AG09319 (cell line): Measurements from ENCODE around the gene WDR27.

Experiments
- DNase-seq: peaks from one replicate; pipeline ENCODE4 v3.0.0-alpha.2; 2010; ENCODE audit warnings: low read depth; ENCODE audit errors: extremely low read depth
- TF ChIP-seq, protein P1 (sequence below): IDR thresholded peaks from 2 replicates; pipeline ENCODE4 v1.5.1; 2011; ENCODE audit warnings: low read depth, mild to moderate bottlenecking, inconsistent platforms, low read length, moderate library complexity

The WDR27 gene

DNA sequence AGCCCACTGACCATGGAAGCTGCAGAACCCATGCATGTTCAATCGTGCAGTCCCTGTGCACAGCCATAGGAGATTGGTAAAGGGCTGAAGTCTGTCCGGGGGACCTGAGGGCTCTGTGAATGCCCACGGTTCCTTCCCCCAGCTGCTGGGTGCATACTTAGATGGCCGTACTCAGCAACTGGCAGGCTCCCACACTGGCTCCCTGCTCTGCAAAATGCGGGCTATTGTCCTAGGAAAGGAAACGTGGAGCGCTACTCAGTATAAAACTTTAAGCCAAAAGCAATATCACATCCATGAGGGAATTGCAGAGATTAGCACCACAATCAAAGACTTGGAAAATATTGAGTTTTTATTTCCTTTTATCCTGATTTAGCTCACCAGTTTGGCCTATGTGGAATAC, 202.0 kb downstream of the WDR27 start:
- TF ChIP-seq, protein P1, sequence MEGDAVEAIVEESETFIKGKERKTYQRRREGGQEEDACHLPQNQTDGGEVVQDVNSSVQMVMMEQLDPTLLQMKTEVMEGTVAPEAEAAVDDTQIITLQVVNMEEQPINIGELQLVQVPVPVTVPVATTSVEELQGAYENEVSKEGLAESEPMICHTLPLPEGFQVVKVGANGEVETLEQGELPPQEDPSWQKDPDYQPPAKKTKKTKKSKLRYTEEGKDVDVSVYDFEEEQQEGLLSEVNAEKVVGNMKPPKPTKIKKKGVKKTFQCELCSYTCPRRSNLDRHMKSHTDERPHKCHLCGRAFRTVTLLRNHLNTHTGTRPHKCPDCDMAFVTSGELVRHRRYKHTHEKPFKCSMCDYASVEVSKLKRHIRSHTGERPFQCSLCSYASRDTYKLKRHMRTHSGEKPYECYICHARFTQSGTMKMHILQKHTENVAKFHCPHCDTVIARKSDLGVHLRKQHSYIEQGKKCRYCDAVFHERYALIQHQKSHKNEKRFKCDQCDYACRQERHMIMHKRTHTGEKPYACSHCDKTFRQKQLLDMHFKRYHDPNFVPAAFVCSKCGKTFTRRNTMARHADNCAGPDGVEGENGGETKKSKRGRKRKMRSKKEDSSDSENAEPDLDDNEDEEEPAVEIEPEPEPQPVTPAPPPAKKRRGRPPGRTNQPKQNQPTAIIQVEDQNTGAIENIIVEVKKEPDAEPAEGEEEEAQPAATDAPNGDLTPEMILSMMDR = no peak
- DNase-seq = no peak

DNA sequence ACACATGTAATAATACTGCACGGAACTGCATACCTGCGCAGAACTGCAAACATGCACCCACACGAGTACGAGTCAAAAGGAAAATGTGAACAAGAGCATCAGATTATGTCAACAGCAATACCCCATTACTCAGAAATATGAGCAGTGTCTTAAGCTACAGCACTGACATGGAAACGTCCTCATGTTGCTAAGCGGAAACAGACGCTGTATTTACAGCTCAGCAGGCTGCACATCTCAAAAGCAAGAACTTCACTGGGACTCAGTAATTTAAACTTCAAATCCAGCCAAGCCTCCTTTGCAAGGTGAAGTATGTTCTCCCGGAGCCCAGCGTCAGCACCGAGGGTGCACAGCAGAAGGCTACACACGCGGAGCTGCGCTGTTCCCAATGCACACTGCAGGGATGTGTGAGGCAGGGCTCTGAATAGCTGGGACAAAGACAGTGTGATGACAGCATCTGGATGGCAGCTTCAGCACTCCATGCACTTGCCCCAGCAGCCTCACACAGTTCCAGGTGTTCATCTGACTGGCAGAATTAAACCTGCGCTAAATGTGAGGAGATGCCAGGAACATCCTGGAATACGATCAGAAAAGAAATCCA, 202.8 kb downstream of the WDR27 start:
- TF ChIP-seq, protein P1 = no peak
- DNase-seq = no peak

DNA sequence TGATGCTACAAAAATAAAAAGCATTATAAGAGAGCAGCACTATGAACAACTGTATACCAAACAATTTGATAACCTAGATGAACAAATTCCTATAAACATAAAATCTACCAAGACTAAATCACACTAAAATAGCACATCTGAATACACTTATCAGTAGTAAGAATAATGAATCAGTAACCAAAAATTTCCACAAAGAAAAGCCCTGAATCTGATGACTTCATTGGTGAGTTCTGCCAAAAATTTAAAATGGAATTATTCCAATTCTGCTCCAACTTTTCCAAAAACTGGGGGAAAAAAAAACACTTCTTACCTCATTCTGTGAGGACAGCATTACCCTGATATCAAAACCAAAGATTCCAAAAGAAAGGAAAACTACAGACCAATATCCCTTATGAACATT, 206.2 kb downstream of the WDR27 start:
- TF ChIP-seq, protein P1 = no peak

DNA sequence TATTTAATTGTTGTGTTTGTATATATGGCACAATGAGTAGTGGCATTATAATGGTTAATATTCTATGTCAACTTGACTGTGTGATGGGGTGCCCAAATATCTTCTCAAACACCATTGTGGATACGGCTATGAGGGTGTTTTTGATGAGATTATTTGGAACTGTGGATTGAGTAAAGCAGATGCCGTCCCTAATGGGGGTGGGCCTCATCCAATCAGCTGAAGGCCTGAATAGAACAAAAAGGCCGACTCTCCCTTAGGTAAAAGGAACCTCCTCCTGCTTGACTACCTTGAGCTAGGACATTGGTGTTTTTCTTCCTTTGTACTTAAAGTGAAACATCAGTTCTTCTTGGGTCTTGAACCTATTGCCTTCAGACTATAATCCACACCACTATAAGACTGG, 207.8 kb downstream of the WDR27 start:
- TF ChIP-seq, protein P1 = no peak
- no peak for DNase-seq

More for the DNA sequence above, 206.2 kb downstream of the WDR27 start:
- DNase-seq = no peak

DNA sequence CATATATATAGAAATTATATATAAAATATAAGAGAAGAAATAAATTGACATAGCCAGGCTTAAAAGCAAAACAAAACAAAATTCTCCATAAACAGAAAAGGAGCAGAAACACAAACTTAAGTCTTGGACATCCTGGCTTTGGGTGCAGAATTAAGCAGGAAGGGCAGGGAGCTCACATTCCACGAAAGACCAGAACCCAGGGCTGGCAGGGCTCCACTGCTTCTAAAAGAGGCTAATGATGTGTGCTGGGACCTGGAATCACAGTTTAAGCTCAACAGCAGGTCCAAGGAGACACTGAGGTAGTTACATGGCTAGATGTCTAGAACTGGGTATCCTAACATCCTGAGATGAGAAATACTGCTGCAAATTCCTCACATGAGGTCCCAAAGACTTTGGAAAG, 210.3 kb downstream of the WDR27 start:
- TF ChIP-seq, protein P1 = no peak
- DNase-seq = no peak

DNA sequence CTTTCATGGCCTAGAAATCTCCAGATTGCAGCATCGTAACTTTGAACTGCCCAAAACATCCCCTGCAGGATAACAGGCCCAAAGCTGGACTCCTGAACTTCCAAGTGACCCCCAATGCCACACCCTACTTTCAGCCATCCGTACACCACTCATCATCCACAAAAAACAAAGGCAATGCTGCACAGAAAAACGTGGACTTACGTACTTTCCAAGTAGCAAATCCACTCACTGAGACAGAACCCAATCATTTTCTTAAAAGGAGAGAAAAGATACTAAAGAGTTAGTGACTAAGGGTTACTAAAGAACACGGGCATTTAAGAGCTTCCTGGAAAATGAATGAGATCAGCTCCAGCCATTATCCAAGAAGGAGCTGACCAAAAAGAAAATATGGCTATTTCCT, 211.0 kb downstream of the WDR27 start:
- DNase-seq = no peak
- TF ChIP-seq, protein P1 = no peak

DNA sequence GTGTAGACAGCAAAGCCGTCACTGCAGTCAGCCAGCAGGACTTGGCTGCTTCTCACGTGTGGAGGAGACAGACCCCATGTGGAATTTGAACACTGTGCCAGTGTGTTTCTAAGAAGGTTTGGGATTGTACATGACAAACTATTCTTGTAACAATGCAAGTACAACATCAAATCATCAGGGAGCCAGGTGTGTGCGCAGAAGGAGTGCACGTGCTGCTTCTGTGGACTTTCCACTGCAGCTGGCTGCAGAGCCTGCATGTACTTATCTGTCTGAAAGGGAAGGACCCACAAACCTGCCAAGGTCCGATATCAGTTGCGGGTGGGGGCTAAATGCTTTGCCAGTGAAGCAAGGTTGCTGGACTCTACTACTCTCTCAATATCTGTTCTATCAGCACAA, 211.6 kb downstream of the WDR27 start:
- TF ChIP-seq, protein P1 = no peak

More for the DNA sequence above, 211.6 kb downstream of the WDR27 start:
- DNase-seq = no peak
